CD14-positive monocyte (primary cell): ENCODE data around the gene ZNF816. TPM values are rescaled to one million over a fixed set of nuclear protein-coding genes. Genes with fewer than 3 reads are reported as not detected.

Experiments used
- DNase-seq, 3 donors: peaks; one replicate each; pipeline ENCODE4 v3.0.0-alpha.2; 2011 to 2022
- H2AFZ ChIP-seq: 2 replicates; pipeline ENCODE4 v1.6.0; 2012; ENCODE audit warnings: mild to moderate bottlenecking, low read depth, low read length, inconsistent platforms; ENCODE audit not compliant: insufficient read depth, poor library complexity, severe bottlenecking
- H3K27ac ChIP-seq, 2 donors: 1 replicate in 1 of 2; 2 replicates in 1 of 2; pipeline ENCODE4 v1.5.1; 2012 to 2013; ENCODE audit warnings: low read length in 2 of 2, control low read depth in 1 of 2, inconsistent platforms in 1 of 2, low read depth in 1 of 2, mild to moderate bottlenecking in 1 of 2
- H3K27me3 ChIP-seq, 2 donors: one replicate each; pipeline versions ENCODE4 v1.6.0 to v1.6.1; 2011 to 2013; ENCODE audit warnings: low read length in 2 of 2; ENCODE audit not compliant: control insufficient read depth in 2 of 2, insufficient read depth in 2 of 2
- H3K36me3 ChIP-seq, 2 donors: replicated peaks in 1 of 2; 1 replicate in 1 of 2; 2 replicates in 1 of 2; pipeline versions ENCODE4 v1.5.1 to v1.6.1; 2012 to 2013; ENCODE audit warnings: low read length in 2 of 2, control low read depth in 1 of 2, inconsistent platforms in 1 of 2, mild to moderate bottlenecking in 1 of 2; ENCODE audit not compliant: insufficient read depth in 2 of 2, control insufficient read depth in 1 of 2
- H3K4me1 ChIP-seq, 2 donors: 1 replicate in 1 of 2; 2 replicates in 1 of 2; pipeline versions ENCODE4 v1.5.1 to v1.6.1; 2012 to 2013; ENCODE audit warnings: low read length in 2 of 2, control low read depth in 1 of 2, inconsistent platforms in 1 of 2, mild to moderate bottlenecking in 1 of 2, moderate library complexity in 1 of 2; ENCODE audit not compliant: insufficient read depth in 2 of 2, control insufficient read depth in 1 of 2
- H3K4me2 ChIP-seq: replicated peaks from 2 replicates; pipeline ENCODE3; 2012; ENCODE audit warnings: low read length, moderate library complexity, mild to moderate bottlenecking; ENCODE audit not compliant: poor library complexity, severe bottlenecking; ENCODE audit errors: extremely low read depth
- H3K4me3 ChIP-seq, 3 experiments: fragments of 200-600 bp in 1 of 3; sonication (generic) in 1 of 3; replicated peaks in 1 of 3; 1 replicate in 2 of 3; 2 replicates in 1 of 3; pipeline ENCODE4 v1.5.1; 2011 to 2013; ENCODE audit warnings: low read length in 3 of 3, mild to moderate bottlenecking in 3 of 3, control low read depth in 2 of 3, low read depth in 2 of 3, inconsistent platforms in 1 of 3, moderate library complexity in 1 of 3
- H3K79me2 ChIP-seq: 2 replicates; pipeline ENCODE4 v1.6.0; 2012; ENCODE audit warnings: mild to moderate bottlenecking, control low read depth, inconsistent platforms, low read length, moderate library complexity; ENCODE audit not compliant: insufficient read depth
- H3K9ac ChIP-seq: 2 replicates; pipeline ENCODE4 v1.6.0; 2017; ENCODE audit warnings: low read length, mild to moderate bottlenecking; ENCODE audit not compliant: insufficient read depth, poor library complexity, severe bottlenecking
- H3K9me3 ChIP-seq, 2 donors: replicated peaks in 1 of 2; 1 replicate in 1 of 2; 2 replicates in 1 of 2; pipeline versions ENCODE4 v1.5.1 to v1.6.1; 2012 to 2013; ENCODE audit warnings: low read length in 2 of 2, control low read depth in 1 of 2; ENCODE audit not compliant: control insufficient read depth in 1 of 2, insufficient read depth in 1 of 2
- H4K20me1 ChIP-seq: 2 replicates; pipeline ENCODE4 v1.6.0; 2012; ENCODE audit warnings: mild to moderate bottlenecking, low read length, control low read depth, moderate library complexity; ENCODE audit not compliant: insufficient read depth
- H3K27ac Mint-ChIP-seq, 7 donors: one replicate each; pipeline ENCODE4 v1.8.0; 2020; ENCODE audit warnings: mild to moderate bottlenecking in 7 of 7, mixed read lengths in 7 of 7, moderate library complexity in 6 of 7, inconsistent platforms in 2 of 7
- H3K27me3 Mint-ChIP-seq, 3 donors: one replicate each; pipeline ENCODE4 v1.8.0; 2021 to 2022; ENCODE audit warnings: low read depth in 3 of 3, mild to moderate bottlenecking in 3 of 3, mixed read lengths in 3 of 3, moderate library complexity in 3 of 3, inconsistent platforms in 1 of 3
- H3K36me3 Mint-ChIP-seq, 2 donors: one replicate each; pipeline ENCODE4 v1.8.0; 2020; ENCODE audit warnings: mixed read lengths in 2 of 2, inconsistent platforms in 1 of 2, mild to moderate bottlenecking in 1 of 2
- H3K4me1 Mint-ChIP-seq: one replicate; pipeline ENCODE4 v1.8.0; 2020; ENCODE audit warnings: mild to moderate bottlenecking, mixed read lengths
- H3K4me3 Mint-ChIP-seq, 2 donors: one replicate each; pipeline ENCODE4 v1.8.0; 2020; ENCODE audit warnings: mild to moderate bottlenecking in 2 of 2, mixed read lengths in 2 of 2, moderate library complexity in 1 of 2
- H3K9me3 Mint-ChIP-seq, 7 donors: one replicate each; pipeline ENCODE4 v1.8.0; 2020 to 2022; ENCODE audit warnings: mixed read lengths in 7 of 7, mild to moderate bottlenecking in 6 of 7, moderate library complexity in 6 of 7, inconsistent platforms in 2 of 7
- CTCF ChIP-seq: fragments of 200-600 bp; IDR thresholded peaks from one replicate; pipeline ENCODE4 v1.8.0; 2022; ENCODE audit warnings: antibody characterized with exemption, mild to moderate bottlenecking
- WGBS: methylation state at CpG from one replicate; pipeline ENCODE4 v1.1.5; 2013; ENCODE audit warnings: missing lambda C conversion rate; ENCODE audit not compliant: insufficient coverage; 5-methylcytosine and 5-hydroxymethylcytosine counted together
- intact Hi-C, 2 donors: fragments of 100-400 bp; cut with micrococcal nuclease; formaldehyde crosslinking; loops; one replicate each; pipeline versions ENCODE4 v1.15.0 to v1.15.1; 2023
- polyA plus RNA-seq, 3 donors: library from polyadenylated mRNA; depleted of rRNA in 1 of 3; unstranded in 2 of 3; stranded (reverse) in 1 of 3; fragments of 300-500 nt in 2 of 3; fragments of >200 nt in 1 of 3; fragmentation: Illumina TruSeq in 2 of 3; gene quantifications; 1 replicate in 2 of 3; 2 replicates in 1 of 3; pipeline ENCODE4 v1.2.3, GENCODE V29; 2012 to 2021

The ZNF816 gene
- polyA plus RNA-seq, 3 donors, result 1.4 to 4.3 (median 2.0) TPM

- H3K4me3 Mint-ChIP-seq, result no peak overlapping the region
- peak overlapping the region in 5 of 7 donors; percentile 6 to 73 (median 41) for H3K27ac Mint-ChIP-seq
- peaks cover 74% of the 10 kb centered on the region for H3K79me2 ChIP-seq
- H3K27ac ChIP-seq, result peak overlapping the region in 1 of 2 donors; percentile 59
- peaks cover 6 to 42% of the 10 kb centered on the region in 2 donors for H3K36me3 Mint-ChIP-seq
- H3K4me2 ChIP-seq, result no peak overlapping the region
- no peak for TF ChIP-seq CTCF
- peaks cover 35 to 48% of the 10 kb centered on the region in 2 donors for H3K4me1 ChIP-seq
- peaks cover 0 to 21% of the 10 kb centered on the region in 2 donors for H3K9me3 ChIP-seq
- H2AFZ ChIP-seq, result no peak overlapping the region
- H3K9ac ChIP-seq, result peak overlapping the region; percentile 32
- no peaks in the 10 kb centered on the region for H4K20me1 ChIP-seq
- intact Hi-C loops, result no loop called here
- H3K36me3 ChIP-seq, result peaks cover 0 to 6% of the 10 kb centered on the region in 2 donors
- H3K4me3 ChIP-seq, result no peak overlapping the region
- no peaks in the 10 kb centered on the region for H3K27me3 ChIP-seq
- H3K4me1 Mint-ChIP-seq, result peaks cover 55% of the 10 kb centered on the region
- no CpG with 5 or more reads among the region's 7 CpGs for whole genome bisulfite sequencing
- DNase-seq, result no peak
- H3K9me3 Mint-ChIP-seq, result peaks cover 0 to 35% (median 19%) of the 10 kb centered on the region in 7 donors
- peaks cover 0 to 5% (median 4%) of the 10 kb centered on the region in 3 donors for H3K27me3 Mint-ChIP-seq
Measured at GRCh38 chr19:52936954-52937325, 25.7 kb downstream of the ZNF816 start.

- peak overlapping the region in 1 of 2 donors; percentile 59 for H3K27ac ChIP-seq
- WGBS, result 0% methylated on average over 7 of the region's 12 CpGs
- no peak overlapping the region for H3K4me2 ChIP-seq
- Mint-ChIP-seq H3K27ac (peak overlapping the region in 6 of 7 donors; percentile 12 to 73 (median 56)), H3K4me3 (no peak overlapping the region), H3K9me3 (peaks cover 0 to 36% (median 19%) of the 10 kb centered on the region in 7 donors), H3K4me1 (peaks cover 49% of the 10 kb centered on the region), H3K36me3 (peaks cover 6 to 45% of the 10 kb centered on the region in 2 donors), H3K27me3 (peaks cover 0 to 4% (median 1%) of the 10 kb centered on the region in 3 donors)
- H3K79me2 ChIP-seq, result peaks cover 69% of the 10 kb centered on the region
- no peak overlapping the region for H2AFZ ChIP-seq
- TF ChIP-seq CTCF, result no peak
- H3K9ac ChIP-seq, result peak overlapping the region; percentile 32
- DNase-seq, result peak; percentile 15 to 41 (median 30)
- intact Hi-C loops, result no loop called here
- H3K9me3 ChIP-seq, result peaks cover 0 to 21% of the 10 kb centered on the region in 2 donors
- H3K36me3 ChIP-seq, result peaks cover 0 to 6% of the 10 kb centered on the region in 2 donors
- no peak overlapping the region for H3K4me3 ChIP-seq
- no peaks in the 10 kb centered on the region for H4K20me1 ChIP-seq
- H3K4me1 ChIP-seq, result peaks cover 30 to 42% of the 10 kb centered on the region in 2 donors
- no peaks in the 10 kb centered on the region for H3K27me3 ChIP-seq
Measured at GRCh38 chr19:52936151-52936953, 26.3 kb downstream of the ZNF816 start.
